GM12865 (cell line): ENCODE measurements around the gene BCDIN3D.

Experiments
- DNase-seq: peaks from one replicate; pipeline ENCODE4 v3.0.0; 2010; ENCODE audit warnings: low read depth
- H3K4me3 ChIP-seq: 2 replicates; pipeline ENCODE4 v1.5.1; 2011; ENCODE audit warnings: mild to moderate bottlenecking, low read depth, low read length, control low read depth
- TF ChIP-seq, protein P1 (sequence below): IDR thresholded peaks from 2 replicates; pipeline ENCODE4 v1.5.1; 2011; ENCODE audit warnings: low read length, control low read depth, low read depth, inconsistent platforms; ENCODE audit not compliant: insufficient read depth; ENCODE audit errors: missing control alignments

Gene BCDIN3D

DNA sequence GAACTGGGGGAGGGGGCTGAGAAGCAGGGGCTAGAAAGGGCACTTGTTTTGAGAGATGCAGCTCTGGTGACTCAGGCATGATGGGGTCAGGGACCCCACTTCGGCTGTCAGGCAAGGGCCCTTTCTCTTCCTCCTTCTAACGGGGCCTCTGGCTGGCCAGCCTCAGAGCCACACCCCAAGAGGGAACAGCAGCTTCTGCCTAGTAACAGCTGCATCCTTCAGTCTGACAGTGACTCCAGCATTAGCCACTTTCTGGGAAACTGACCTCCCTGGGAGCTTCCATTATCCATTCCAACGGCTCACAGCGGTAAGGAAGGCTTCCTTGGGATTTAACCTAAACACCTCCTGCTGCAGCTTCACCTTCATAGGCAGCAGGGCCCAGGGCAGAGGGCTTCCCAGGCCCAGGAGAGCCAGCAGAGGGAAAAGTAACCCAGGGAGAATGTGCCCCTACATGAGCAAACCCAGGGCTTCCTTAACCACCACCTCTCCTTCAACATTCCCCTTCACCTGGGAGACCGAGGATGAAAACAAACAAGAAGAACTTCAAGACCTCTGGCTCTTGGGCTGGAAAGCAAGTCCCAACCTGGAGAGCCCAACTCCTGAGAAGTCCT, 17.4 kb downstream of the BCDIN3D start:
- DNase-seq, result no peak
- H3K4me3 ChIP-seq, result no peak overlapping the region
- TF ChIP-seq, protein P1, sequence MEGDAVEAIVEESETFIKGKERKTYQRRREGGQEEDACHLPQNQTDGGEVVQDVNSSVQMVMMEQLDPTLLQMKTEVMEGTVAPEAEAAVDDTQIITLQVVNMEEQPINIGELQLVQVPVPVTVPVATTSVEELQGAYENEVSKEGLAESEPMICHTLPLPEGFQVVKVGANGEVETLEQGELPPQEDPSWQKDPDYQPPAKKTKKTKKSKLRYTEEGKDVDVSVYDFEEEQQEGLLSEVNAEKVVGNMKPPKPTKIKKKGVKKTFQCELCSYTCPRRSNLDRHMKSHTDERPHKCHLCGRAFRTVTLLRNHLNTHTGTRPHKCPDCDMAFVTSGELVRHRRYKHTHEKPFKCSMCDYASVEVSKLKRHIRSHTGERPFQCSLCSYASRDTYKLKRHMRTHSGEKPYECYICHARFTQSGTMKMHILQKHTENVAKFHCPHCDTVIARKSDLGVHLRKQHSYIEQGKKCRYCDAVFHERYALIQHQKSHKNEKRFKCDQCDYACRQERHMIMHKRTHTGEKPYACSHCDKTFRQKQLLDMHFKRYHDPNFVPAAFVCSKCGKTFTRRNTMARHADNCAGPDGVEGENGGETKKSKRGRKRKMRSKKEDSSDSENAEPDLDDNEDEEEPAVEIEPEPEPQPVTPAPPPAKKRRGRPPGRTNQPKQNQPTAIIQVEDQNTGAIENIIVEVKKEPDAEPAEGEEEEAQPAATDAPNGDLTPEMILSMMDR, result no peak

DNA sequence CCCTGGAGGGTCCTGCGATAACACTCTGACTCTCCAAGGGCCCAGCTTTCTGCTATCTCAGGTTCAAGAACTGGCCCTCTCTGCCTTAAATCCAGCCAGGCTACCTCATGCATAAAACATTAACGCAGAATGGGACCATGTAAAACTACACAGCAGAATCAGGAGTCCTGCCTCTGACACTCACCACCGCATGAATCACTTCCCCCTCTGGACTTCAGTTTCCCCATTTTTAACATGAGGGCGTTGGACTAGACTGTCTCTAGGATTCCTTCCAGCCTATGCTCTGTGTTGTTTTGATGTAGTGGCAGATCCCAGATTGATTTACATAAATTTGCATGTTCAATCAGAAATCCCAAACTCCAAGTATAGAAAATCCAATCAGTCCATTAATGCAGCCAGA, 18.0 kb downstream of the BCDIN3D start:
- TF ChIP-seq, protein P1, result no peak
- no peak for DNase-seq
- no peak overlapping the region for H3K4me3 ChIP-seq

DNA sequence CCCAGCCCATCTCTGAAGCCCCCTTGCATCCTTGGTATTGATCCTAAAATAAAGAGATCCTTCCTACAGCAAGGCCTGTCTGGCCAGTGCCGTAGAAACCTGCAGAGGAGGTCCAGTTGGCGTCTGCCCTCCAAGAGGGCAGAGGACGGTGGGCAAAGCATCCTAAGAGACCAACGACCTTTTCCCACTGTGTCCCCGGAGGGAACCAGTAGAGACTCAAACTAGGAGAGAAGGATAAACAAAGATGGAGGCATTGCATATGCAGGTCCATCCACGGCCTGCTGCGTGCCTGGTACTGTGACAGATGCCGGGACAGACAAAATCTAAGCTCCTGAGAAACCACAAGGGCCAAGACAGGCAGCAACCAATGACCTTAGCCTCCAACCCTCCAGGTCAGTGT, 18.5 kb downstream of the BCDIN3D start:
- DNase-seq, result no peak
- H3K4me3 ChIP-seq, result no peak overlapping the region
- TF ChIP-seq, protein P1, result no peak

DNA sequence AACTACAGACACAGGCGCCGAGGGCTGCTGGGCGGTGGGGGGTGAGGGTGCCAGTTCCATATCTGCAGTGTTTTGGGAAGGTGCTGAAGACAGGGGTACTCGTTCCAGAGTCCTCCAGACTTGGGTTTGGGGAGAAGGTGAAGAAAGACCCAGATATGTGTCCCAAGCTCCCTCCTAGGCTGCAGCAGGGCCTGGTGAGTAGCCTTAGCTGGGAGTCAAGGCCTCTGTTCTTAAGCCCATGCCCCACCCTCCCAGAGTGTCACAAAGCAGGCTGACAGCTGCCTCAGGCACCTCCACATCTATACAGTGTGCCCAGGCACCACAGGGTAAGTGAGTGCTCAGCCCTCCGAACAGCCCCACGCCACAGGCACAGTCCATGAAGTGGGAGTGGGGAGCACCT, 19.0 kb downstream of the BCDIN3D start:
- DNase-seq, result no peak
- no peak overlapping the region for H3K4me3 ChIP-seq
- TF ChIP-seq, protein P1, result no peak

DNA sequence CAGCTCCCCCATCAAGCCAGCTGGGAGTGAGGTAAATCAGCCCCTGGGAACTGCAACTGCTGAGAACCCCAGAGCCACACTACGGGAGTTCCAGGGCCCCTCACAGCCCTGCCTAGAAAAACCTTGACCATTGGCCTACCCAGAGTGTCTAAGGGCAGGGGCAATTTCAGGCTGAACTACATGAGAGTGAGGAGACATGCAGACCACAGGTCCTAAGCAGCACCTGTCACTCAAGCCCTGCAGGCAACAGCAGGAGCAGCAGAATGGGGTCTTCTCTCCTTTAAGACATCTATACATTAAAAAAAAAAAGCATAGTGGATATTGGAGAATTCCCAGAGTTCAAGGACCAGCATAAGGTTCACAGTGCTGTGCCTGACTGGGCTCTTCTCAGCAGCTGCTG, 19.6 kb downstream of the BCDIN3D start:
- TF ChIP-seq, protein P1, result no peak
- no peak for DNase-seq

DNA sequence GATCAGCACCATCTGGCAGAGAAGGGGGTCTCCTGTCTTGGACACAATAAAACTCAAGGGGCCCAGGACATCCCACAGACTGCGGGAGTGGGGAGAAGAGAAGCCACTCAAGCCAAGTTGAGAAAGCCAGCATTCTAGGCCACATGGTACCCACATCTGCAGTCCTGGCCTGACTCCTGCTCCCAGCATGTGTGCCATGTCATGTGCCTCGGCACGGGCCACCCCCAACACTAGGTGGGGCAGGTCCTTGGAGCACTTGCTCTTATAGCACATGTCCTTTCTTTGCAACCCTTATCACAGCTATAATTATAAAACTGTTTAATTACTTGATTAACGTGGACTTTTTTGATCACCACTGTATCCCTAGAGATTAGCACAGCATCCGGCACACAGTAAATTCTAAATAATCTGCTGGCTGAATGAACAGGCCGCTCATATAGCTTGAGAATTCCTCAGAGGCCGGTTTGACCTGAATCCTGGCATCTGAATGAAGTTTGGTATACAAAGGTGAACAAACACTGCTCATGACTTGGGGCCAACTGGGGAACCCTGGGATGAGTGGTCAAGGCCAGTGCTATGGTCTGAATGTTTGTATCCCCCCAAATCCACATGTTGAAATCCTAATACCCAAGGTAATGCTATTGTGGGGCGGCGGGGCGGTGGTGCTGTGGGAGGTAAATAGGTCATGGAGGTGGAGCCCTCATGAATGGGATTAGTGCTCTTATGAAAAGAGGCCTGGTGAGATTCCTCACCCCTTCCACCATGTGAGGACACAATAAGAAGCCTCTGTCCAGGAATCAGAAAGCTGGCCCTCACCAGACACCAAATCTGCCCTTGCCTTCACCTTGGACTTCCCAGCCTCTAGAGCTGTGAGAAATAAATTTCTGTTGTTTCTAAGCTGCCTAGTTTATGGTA, 21.3 kb downstream of the BCDIN3D start:
- TF ChIP-seq, protein P1, result no peak
- no peak for DNase-seq
- H3K4me3 ChIP-seq, result no peak overlapping the region

More for the DNA sequence above, 19.6 kb downstream of the BCDIN3D start:
- no peak overlapping the region for H3K4me3 ChIP-seq
